HG03457 (cell line): ENCODE results near the gene WDR89.
"Not testable (repeated sequence)": the region's sequence is repeated elsewhere in the genome, so short reads cannot be mapped to it uniquely, and the experiment has no call there.

ENCODE experiments used
- ATAC-seq: cut with Tn5 transposase; IDR thresholded peaks from one replicate; pipeline ENCODE4 v1.9.1; 2021; ENCODE audit warnings: moderate number of reproducible peaks; ENCODE audit not compliant: unreplicated experiment

The WDR89 gene

GRCh38 chr14:63596998-63597658, 44.5 kb downstream of the WDR89 start:
- no peak for ATAC-seq

GRCh38 chr14:63594455-63595372, 47.0 kb downstream of the WDR89 start:
- ATAC-seq, result no peak

- ATAC-seq, result not testable (repeated sequence)
These were observed 58.6 kb downstream of the WDR89 start for GRCh38 chr14:63583046-63583445.

GRCh38 chr14:63581491-63581890, 60.2 kb downstream of the WDR89 start:
- no peak for ATAC-seq

- no peak for ATAC-seq
These were observed 63.4 kb downstream of the WDR89 start for GRCh38 chr14:63578300-63578699.

- ATAC-seq, result no peak
These were observed 68.1 kb downstream of the WDR89 start for GRCh38 chr14:63573581-63573980.

- ATAC-seq, result no peak
These were observed 76.2 kb downstream of the WDR89 start for GRCh38 chr14:63565448-63565847.

GRCh38 chr14:63564318-63564717, 77.4 kb downstream of the WDR89 start:
- no peak for ATAC-seq

- no peak for ATAC-seq
These were observed 78.2 kb downstream of the WDR89 start for GRCh38 chr14:63563370-63564026.

GRCh38 chr14:63562405-63562804, 79.3 kb downstream of the WDR89 start:
- ATAC-seq, result no peak

GRCh38 chr14:63555572-63555971, 86.1 kb downstream of the WDR89 start:
- no peak for ATAC-seq

GRCh38 chr14:63551332-63551731, 90.3 kb downstream of the WDR89 start:
- no peak for ATAC-seq

GRCh38 chr14:63547798-63548335, 93.8 kb downstream of the WDR89 start:
- ATAC-seq, result no peak
